Stomach (tissue), 9 donors: Measurements from ENCODE around the gene ULK3. TPM values are rescaled to one million over a fixed set of nuclear protein-coding genes. Genes with fewer than 3 reads are reported as not detected.
A peak's percentile ranks its signal among the peaks of the same experiment; 100 is the strongest.

ENCODE experiments used
- DNase-seq, 2 donors: peaks; one replicate each; pipeline versions ENCODE4 v3.0.0 to v3.0.0-alpha.2; 2013 to 2019
- H3K27ac ChIP-seq, 5 donors: fragments of 200-600 bp in 4 of 5; sonication (generic) in 4 of 5; one replicate each; pipeline ENCODE4 v1.5.1; 2013 to 2019; ENCODE audit warnings: mild to moderate bottlenecking in 1 of 5, moderate library complexity in 1 of 5
- H3K27me3 ChIP-seq, 3 donors: fragments of 200-600 bp; sonication (generic); one replicate each; pipeline ENCODE4 v1.5.1; 2017 to 2019; ENCODE audit warnings: mixed run types in 1 of 3
- H3K36me3 ChIP-seq, 4 donors: fragments of 200-600 bp; sonication (generic); 1 replicate in 3 of 4; 2 replicates in 1 of 4; pipeline ENCODE4 v1.5.1; 2016 to 2019
- H3K4me1 ChIP-seq, 4 donors: fragments of 200-600 bp; sonication (generic); one replicate each; pipeline ENCODE4 v1.5.1; 2016 to 2019
- H3K4me3 ChIP-seq, 4 donors: fragments of 200-600 bp; sonication (generic) in 3 of 4; one replicate each; pipeline ENCODE4 v1.5.1; 2016 to 2019; ENCODE audit warnings: mild to moderate bottlenecking in 1 of 4
- H3K9me3 ChIP-seq, 4 donors: fragments of 200-600 bp; sonication (generic); one replicate each; pipeline ENCODE4 v1.5.1; 2016 to 2019
- CTCF ChIP-seq, 7 experiments: fragments of 450-650 bp in 4 of 7; fragments of 200-600 bp in 3 of 7; sonication (generic) in 3 of 7; IDR thresholded peaks; one replicate each; pipeline ENCODE4 v1.5.1; 2016 to 2019; ENCODE audit warnings: antibody characterized with exemption in 7 of 7, control low read depth in 2 of 7, mild to moderate bottlenecking in 1 of 7
- EP300 ChIP-seq: sonication (generic); formaldehyde crosslinking; IDR thresholded peaks from one replicate; pipeline ENCODE4 v1.6.1; 2017; ENCODE audit warnings: antibody characterized with exemption
- POLR2A ChIP-seq, 4 donors: fragments of 450-650 bp; IDR thresholded peaks; one replicate each; pipeline ENCODE4 v1.6.1; 2016; ENCODE audit warnings: antibody characterized with exemption in 4 of 4, control low read depth in 2 of 4, mild to moderate bottlenecking in 1 of 4, moderate library complexity in 1 of 4
- POLR2AphosphoS5 ChIP-seq, 3 donors: sonication (generic); formaldehyde crosslinking; IDR thresholded peaks; one replicate each; pipeline ENCODE4 v1.6.1; 2016; ENCODE audit warnings: antibody characterized with exemption in 3 of 3
- WGBS, 5 donors: extraction: QIAGEN DNeasy Blood & Tissue Kit in 3 of 5; methylation state at CpG; one replicate each; pipeline versions ENCODE4 v1.1.5 to v1.1.7; 2013 to 2018; 5-methylcytosine and 5-hydroxymethylcytosine counted together
- intact Hi-C: fragments of 100-400 bp; cut with DNase I; formaldehyde crosslinking; loops from one replicate; pipeline ENCODE4 v1.15.1; 2023; ENCODE audit warnings: low total_unique reads
- polyA plus RNA-seq, 3 donors: library from polyadenylated mRNA; stranded (reverse); fragments of 200-250 nt; gene quantifications; one replicate each; pipeline ENCODE4 v1.2.3, GENCODE V29; 2013
- total RNA-seq, 5 donors: library from RNA; depleted of rRNA; stranded (reverse); fragments of >200 nt; gene quantifications; one replicate each; pipeline versions ENCODE4 v1.1.0 to v1.2.3, GENCODE V29; 2014 to 2016
- donor health status: healthy with polysubstance abuse.
- donor health status: Bipolar disorder and iron deficiency.
- donor health status: healthy.

The ULK3 gene
- total and polyA plus RNA-seq, 8 donors = 19.4 to 251 (median 46.2) TPM

- H3K27ac ChIP-seq = peak overlapping the region; percentile 51 to 95 (median 94)
- H3K4me3 ChIP-seq = peak overlapping the region; percentile 59 to 68 (median 62)
- DNase-seq = peak in 1 of 2 donors; percentile 57
- peaks cover 36 to 48% (median 46%) of the 10 kb centered on the region in 4 donors for H3K4me1 ChIP-seq
- TF ChIP-seq POLR2A (IDR thresholded peaks at IDR 0.05) (no peak), CTCF (IDR thresholded peaks at IDR 0.05) (no peak), EP300 (no peak), POLR2AphosphoS5 (IDR thresholded peaks at IDR 0.05) (no peak)
- H3K36me3 ChIP-seq = no peaks in the 10 kb centered on the region
- no peaks in the 10 kb centered on the region for H3K9me3 ChIP-seq
- WGBS, 5 donors = 23 to 32% (median 28%) methylated on average over 15 to 16 of the region's 16 CpGs
- H3K27me3 ChIP-seq = no peaks in the 10 kb centered on the region
- intact Hi-C loops = no loop called here
Measured at GRCh38 chr15:74873756-74874424, 30.9 kb upstream of the ULK3 start.

DNA sequence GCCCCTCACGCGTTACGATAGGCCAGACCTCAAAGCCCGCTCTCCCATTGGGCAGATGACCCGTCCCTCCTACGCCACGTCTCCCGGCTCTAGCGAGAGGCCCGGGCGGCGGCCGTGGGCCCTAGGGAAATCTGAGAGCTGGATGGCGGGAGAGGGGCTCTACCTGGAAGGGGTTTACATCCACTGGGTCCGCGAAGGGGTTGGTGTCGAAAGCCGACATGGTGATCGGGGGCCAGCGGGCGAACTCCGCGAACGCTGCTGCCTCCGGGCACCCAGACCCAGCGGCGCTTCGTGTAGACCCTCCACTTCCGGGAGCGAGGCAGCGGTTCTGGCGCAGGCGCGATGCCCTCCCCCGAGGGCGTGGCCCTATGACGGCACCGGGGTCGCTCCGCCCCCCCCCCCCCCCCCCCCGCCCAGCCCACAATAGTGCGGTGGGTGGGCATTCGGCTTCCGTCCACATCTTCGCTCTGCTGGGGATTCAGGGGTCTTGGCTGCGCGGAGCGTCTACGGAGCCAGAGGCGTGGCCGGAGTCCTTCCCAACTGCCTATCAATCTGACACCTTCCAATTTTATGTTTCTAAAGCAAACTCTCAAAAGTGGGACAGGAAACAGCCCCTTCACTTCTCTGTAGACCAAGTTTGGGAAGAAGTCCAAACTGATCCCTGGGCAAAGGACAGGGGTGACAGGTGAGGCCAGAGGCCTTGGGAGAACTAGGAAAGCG, 30.2 kb upstream of the ULK3 start, which contains the start of gene SCAMP2:
Gene SCAMP2, minus strand, starts transcription at position 330 of the 720 bp plus-strand sequence. Its CDS starts 110 bp downstream, at position 220.
- Histone ChIP-seq H3K36me3 (no peaks in the 10 kb centered on the region), H3K4me1 (peaks cover 43 to 55% (median 53%) of the 10 kb centered on the region in 4 donors), H3K4me3 (peak within 1 kb of the TSS; percentile 59 to 68 (median 62)), H3K27me3 (no peaks in the 10 kb centered on the region), H3K9me3 (no peaks in the 10 kb centered on the region), H3K27ac (peak within 1 kb of the TSS; percentile 90 to 97 (median 94))
- 0 to 1% (median 1%) methylated on average over 16 to 51 of the region's 52 CpGs for WGBS, 5 donors
- peak; percentile 94 to 98 for DNase-seq
- intact Hi-C loops = no loop called here
- peak in 1 of 4 donors; percentile 72 for TF ChIP-seq POLR2A (IDR thresholded peaks at IDR 0.05)
- no peak for TF ChIP-seq CTCF (IDR thresholded peaks at IDR 0.05)
- TF ChIP-seq EP300 = no peak
- TF ChIP-seq POLR2AphosphoS5 (IDR thresholded peaks at IDR 0.05) = peak; percentile 8 to 96 (median 92)

GRCh38 chr15:74872702-74873035, 29.7 kb upstream of the ULK3 start:
- TF ChIP-seq POLR2A (IDR thresholded peaks at IDR 0.05) (no peak), CTCF (IDR thresholded peaks at IDR 0.05) (no peak), EP300 (no peak), POLR2AphosphoS5 (IDR thresholded peaks at IDR 0.05) (no peak)
- 0 to 1% (median 0%) methylated on average over 5 to 11 of the region's 11 CpGs for WGBS, 5 donors
- intact Hi-C loops = no loop called here
- no peaks in the 10 kb centered on the region for H3K9me3 ChIP-seq
- H3K4me3 ChIP-seq = peak overlapping the region; percentile 59 to 68 (median 62)
- no peaks in the 10 kb centered on the region for H3K36me3 ChIP-seq
- peaks cover 48 to 60% (median 57%) of the 10 kb centered on the region in 4 donors for H3K4me1 ChIP-seq
- no peak for DNase-seq
- H3K27me3 ChIP-seq = no peaks in the 10 kb centered on the region
- H3K27ac ChIP-seq = peak overlapping the region; percentile 90 to 97 (median 94)

- peak overlapping the region in 2 of 4 donors; percentile 3 to 63 for H3K4me3 ChIP-seq
- intact Hi-C loops = no loop called here
- H3K27me3 ChIP-seq = no peaks in the 10 kb centered on the region
- peaks cover 0 to 8% (median 0%) of the 10 kb centered on the region in 4 donors for H3K36me3 ChIP-seq
- no peak for DNase-seq
- H3K9me3 ChIP-seq = no peaks in the 10 kb centered on the region
- H3K27ac ChIP-seq = peak overlapping the region; percentile 51 to 95 (median 94)
- H3K4me1 ChIP-seq = peaks cover 65 to 79% (median 78%) of the 10 kb centered on the region in 4 donors
- WGBS, 5 donors = 20 to 28% (median 26%) methylated on average over 6 of the region's 6 CpGs
- TF ChIP-seq POLR2AphosphoS5 (IDR thresholded peaks at IDR 0.05) (no peak), CTCF (IDR thresholded peaks at IDR 0.05) (no peak), EP300 (no peak), POLR2A (IDR thresholded peaks at IDR 0.05) (no peak)
Measured at GRCh38 chr15:74870436-74871215, 27.7 kb upstream of the ULK3 start.
